Activated naive CD4-positive, alpha-beta T cell treated with anti-CD3 and anti-CD28 coated beads, Interleukin-2, amount 50 U/mL, for 24 hours (primary cell): ENCODE results near the gene OPRM1.
"Not testable (repeated sequence)": the region's sequence is repeated elsewhere in the genome, so short reads cannot be mapped to it uniquely, and the experiment has no call there.

Experiments used
- H3K27ac Mint-ChIP-seq: one replicate; pipeline ENCODE4 v1.8.0; 2021; ENCODE audit warnings: mild to moderate bottlenecking, mixed read lengths
- H3K27me3 Mint-ChIP-seq: one replicate; pipeline ENCODE4 v1.8.0; 2021; ENCODE audit warnings: mixed read lengths
- H3K36me3 Mint-ChIP-seq: one replicate; pipeline ENCODE4 v1.8.0; 2021; ENCODE audit warnings: mixed read lengths
- H3K4me1 Mint-ChIP-seq: one replicate; pipeline ENCODE4 v1.8.0; 2021; ENCODE audit warnings: mixed read lengths
- H3K4me3 Mint-ChIP-seq: one replicate; pipeline ENCODE4 v1.8.0; 2021; ENCODE audit warnings: mild to moderate bottlenecking, mixed read lengths
- H3K9me3 Mint-ChIP-seq: one replicate; pipeline ENCODE4 v1.8.0; 2021; ENCODE audit warnings: mixed read lengths

OPRM1 gene

DNA sequence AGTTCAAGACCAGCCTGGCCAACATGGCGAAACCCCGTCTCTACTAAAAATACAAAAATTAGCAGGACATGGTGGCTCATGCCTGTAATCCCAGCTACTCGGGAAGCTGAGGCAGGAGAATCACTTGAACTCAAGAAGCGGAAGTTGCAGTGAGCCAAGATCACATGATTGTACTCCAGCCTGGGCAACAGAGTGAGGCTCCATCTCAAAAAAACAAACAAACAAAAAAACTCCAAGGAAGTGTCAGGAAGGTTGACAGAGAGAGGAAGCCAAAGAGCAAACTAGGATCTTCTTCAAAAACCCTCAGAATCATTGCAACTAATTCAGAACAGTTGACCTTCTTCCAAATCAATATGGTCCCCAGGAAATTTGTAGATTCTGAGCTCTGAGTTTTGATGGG lies 162.6 kb downstream of the OPRM1 start:
- H3K27me3 Mint-ChIP-seq, H3K4me3 Mint-ChIP-seq, H3K9me3 Mint-ChIP-seq: not testable (repeated sequence)
- Mint-ChIP-seq H3K36me3 (peaks cover 49% of the 10 kb centered on the region), H3K4me1 (peaks cover 82% of the 10 kb centered on the region), H3K27ac (peak overlapping the region; percentile 92)

DNA sequence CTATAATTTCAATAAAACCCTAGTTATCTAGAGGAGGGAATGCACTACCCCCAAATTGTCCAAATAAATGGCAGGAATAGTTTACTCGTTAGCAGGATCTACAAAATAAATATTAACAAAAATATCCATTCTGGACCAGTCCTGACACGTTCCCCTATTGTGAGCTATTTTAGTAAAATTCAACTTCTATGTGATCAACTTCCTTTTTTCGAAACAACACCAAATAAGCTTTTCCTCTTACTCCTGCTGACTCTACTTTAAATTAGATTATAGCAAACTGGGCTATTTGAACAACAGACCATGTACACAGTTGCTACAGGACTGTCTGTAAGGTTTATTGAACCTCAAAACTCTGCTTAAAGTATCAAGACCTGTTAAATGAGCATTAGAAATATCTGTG lies 163.3 kb downstream of the OPRM1 start:
- Mint-ChIP-seq H3K27me3 (no peaks in the 10 kb centered on the region), H3K9me3 (no peaks in the 10 kb centered on the region), H3K36me3 (peaks cover 52% of the 10 kb centered on the region), H3K27ac (peak overlapping the region; percentile 59), H3K4me3 (no peak overlapping the region), H3K4me1 (peaks cover 81% of the 10 kb centered on the region)

DNA sequence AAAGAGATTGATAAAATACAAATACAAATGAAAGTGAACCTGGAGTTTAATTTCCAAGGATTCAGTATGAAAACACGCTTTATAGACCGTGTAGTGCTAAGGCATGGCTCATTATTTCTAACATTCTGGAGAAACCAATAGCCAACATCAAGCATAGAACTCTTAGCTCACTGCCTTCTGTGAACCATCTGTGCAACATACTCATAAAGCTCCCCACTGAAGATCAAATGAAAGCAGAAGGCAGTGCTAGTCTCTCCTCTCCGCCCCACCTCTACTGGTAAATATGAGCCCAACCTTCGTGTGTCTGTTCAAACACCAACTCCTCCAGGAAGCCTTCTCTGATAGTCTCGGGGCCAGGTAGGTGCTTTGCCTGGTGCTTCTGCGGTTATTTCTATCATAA lies 163.9 kb downstream of the OPRM1 start:
- H3K27ac Mint-ChIP-seq: peak overlapping the region; percentile 59
- H3K36me3 Mint-ChIP-seq: peaks cover 58% of the 10 kb centered on the region
- no peaks in the 10 kb centered on the region for H3K27me3 Mint-ChIP-seq
- H3K9me3 Mint-ChIP-seq: no peaks in the 10 kb centered on the region
- peaks cover 81% of the 10 kb centered on the region for H3K4me1 Mint-ChIP-seq
- no peak overlapping the region for H3K4me3 Mint-ChIP-seq

DNA sequence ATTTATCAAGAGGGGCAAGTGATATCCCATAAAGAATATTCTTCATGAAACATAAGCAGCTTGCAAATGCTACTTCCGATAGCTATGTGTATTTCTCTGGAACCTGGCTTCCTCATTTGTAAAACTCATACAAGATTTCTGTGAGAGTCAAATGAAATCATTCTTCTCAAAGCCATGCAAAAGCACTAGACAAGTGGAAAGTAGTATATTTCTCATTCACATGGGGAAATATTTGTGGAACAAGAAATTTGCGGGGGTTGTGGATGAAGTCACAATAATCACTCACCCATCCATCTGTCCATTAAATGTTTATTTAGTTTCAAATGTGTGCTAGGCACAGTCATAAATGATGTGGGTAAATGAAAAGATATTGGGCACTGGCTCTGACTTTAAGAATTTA lies 167.1 kb downstream of the OPRM1 start:
- H3K36me3 Mint-ChIP-seq: peaks cover 57% of the 10 kb centered on the region
- H3K27me3 Mint-ChIP-seq: no peaks in the 10 kb centered on the region
- no peaks in the 10 kb centered on the region for H3K9me3 Mint-ChIP-seq
- H3K4me1 Mint-ChIP-seq: peaks cover 71% of the 10 kb centered on the region
- peak overlapping the region; percentile 46 for H3K27ac Mint-ChIP-seq
- no peak overlapping the region for H3K4me3 Mint-ChIP-seq

DNA sequence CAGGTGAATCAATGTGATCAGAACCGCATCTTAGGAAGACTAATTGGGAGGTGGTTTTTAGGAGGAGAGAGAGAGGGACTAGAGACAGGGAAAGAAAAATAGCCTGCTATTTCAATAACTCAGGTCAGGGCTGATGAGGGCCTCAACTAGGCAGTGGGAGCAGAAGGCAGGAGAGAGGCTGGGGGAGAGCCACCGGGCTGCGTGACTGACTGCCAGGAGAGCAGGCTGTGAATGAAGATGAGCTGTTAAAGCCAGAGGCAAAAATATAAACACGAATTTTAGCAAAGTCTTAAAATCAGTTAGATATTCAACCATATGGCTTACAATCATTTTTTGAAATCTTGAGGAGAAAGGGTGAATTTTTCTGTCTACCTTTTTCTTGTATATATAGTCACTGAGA lies 168.0 kb downstream of the OPRM1 start:
- Mint-ChIP-seq H3K9me3 (no peaks in the 10 kb centered on the region), H3K27me3 (no peaks in the 10 kb centered on the region), H3K36me3 (peaks cover 55% of the 10 kb centered on the region), H3K4me3 (no peak overlapping the region), H3K4me1 (peaks cover 64% of the 10 kb centered on the region), H3K27ac (peak overlapping the region; percentile 30)

DNA sequence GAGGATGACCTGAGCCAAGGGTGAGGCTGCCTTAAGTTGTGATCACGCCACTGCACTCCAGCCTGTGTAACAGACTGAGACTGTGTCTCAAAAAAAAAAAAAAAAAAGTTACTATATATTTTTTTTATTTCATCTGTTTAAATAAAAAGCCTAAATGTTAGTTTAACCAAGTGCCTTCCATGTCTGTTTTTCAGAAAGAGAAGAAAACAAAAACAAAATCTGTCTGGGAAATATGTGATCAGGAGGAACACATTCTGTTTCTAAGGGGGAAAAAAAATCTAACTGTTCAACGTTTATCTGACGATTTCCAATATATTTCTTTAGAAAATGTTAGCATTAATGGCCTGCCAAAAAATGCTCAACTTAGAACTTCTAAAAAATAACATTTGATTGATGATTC lies 170.5 kb downstream of the OPRM1 start:
- Mint-ChIP-seq H3K36me3 (peaks cover 49% of the 10 kb centered on the region), H3K27ac (peak overlapping the region; percentile 7), H3K27me3 (no peaks in the 10 kb centered on the region), H3K4me1 (peaks cover 54% of the 10 kb centered on the region), H3K4me3 (no peak overlapping the region), H3K9me3 (no peaks in the 10 kb centered on the region)

DNA sequence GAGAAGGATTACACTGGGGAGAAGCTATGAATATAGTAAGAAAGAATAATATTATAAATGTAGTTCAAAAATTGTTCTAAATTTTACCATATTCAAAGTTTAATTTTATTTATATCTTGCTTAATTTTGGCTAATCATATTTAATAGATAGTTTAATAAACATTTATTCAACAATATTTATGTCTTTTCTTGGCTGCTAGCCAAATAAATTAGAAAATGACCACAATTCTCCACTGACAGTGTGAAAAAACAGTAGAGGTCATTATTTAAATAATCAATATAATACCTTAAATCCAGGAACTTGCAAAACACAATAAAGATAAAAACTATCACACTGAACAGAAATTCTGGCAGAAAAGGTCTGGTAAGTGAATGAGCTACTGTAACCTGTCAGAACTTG lies 171.6 kb downstream of the OPRM1 start:
- Mint-ChIP-seq H3K36me3 (peaks cover 45% of the 10 kb centered on the region), H3K27me3 (no peaks in the 10 kb centered on the region), H3K4me1 (peaks cover 54% of the 10 kb centered on the region), H3K9me3 (no peaks in the 10 kb centered on the region), H3K4me3 (no peak overlapping the region), H3K27ac (no peak overlapping the region)

DNA sequence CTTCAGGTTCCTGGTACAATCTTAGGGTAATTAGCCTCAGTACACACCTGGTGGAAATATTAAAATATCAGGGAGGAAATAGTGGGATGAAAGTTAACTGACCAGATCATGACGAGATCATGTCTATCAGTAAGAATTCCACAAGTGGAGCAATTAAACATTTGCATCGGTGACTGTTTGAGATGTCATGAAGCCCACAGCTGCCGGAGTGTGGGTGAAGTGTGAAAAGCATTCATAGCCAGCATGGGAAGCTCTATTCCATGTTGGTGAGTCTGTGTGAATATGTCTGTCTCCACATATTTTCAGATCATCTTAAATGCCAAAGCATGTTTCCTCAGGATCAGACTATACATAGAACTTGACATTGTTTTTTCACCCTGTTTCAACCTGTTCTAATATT lies 174.7 kb downstream of the OPRM1 start:
- Mint-ChIP-seq H3K4me1 (peaks cover 56% of the 10 kb centered on the region), H3K36me3 (peaks cover 30% of the 10 kb centered on the region), H3K9me3 (no peaks in the 10 kb centered on the region), H3K27ac (no peak overlapping the region), H3K27me3 (no peaks in the 10 kb centered on the region), H3K4me3 (no peak overlapping the region)

DNA sequence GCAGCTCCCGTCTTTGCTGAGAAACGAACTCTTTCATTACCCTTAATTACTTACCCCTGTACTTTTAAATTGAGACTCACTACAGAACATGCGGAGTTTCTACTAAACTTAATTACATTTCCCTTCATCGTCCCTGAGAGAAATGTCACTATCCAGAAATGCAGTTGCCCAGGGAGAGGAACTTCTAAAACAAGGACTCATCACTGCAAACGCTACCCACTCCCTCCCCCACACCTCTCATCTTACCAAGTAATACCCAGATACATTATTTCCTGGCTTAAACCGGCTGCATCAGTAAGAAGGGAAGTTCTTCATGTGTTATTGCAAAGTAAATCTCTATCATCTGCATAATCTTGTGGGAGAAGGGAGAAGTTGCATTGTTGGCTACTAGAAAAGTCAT lies 179.3 kb downstream of the OPRM1 start:
- peak overlapping the region; percentile 54 for H3K4me3 Mint-ChIP-seq
- H3K27me3 Mint-ChIP-seq: no peaks in the 10 kb centered on the region
- H3K4me1 Mint-ChIP-seq: peaks cover 73% of the 10 kb centered on the region
- no peaks in the 10 kb centered on the region for H3K9me3 Mint-ChIP-seq
- H3K27ac Mint-ChIP-seq: peak overlapping the region; percentile 90
- H3K36me3 Mint-ChIP-seq: peaks cover 31% of the 10 kb centered on the region

DNA sequence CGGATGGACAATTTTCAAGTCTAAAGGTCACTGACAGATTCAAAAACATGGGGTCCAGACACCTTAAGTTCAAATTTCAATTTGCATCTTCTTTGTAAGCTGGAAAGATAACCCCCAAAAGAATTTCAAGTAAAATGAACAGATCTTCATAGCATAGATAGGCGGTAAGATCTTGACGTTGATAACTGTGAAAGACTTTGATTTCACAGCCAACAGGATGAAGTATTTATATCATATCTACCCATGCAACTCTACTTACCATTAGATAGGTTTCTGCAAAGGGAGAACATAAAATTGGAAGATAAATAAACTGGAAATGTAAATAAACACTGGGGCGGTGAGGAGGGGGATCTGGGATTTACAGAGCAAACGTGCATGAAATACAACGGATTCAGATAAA lies 179.7 kb downstream of the OPRM1 start:
- peaks cover 77% of the 10 kb centered on the region for H3K4me1 Mint-ChIP-seq
- H3K36me3 Mint-ChIP-seq: peaks cover 31% of the 10 kb centered on the region
- H3K27me3 Mint-ChIP-seq: no peaks in the 10 kb centered on the region
- no peaks in the 10 kb centered on the region for H3K9me3 Mint-ChIP-seq
- peak overlapping the region; percentile 54 for H3K4me3 Mint-ChIP-seq
- H3K27ac Mint-ChIP-seq: peak overlapping the region; percentile 90

DNA sequence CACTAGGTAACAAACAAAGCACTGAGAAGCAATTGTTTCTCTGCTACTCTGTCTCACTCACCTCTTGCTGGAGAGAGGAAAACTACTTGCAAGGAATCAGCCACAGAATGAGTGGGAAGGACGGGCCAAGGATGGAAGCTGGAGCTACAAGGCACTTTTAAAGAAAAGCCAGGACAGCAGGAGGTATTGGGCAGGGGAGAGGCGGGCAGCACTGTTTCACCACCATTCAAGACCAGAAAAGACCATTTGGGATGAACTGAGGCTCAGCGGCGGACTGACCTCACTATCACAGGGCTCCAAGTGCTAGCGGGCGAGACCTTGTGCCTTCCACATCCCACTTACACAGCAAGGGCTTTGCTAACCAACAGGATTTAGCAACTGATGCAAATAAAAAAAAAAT lies 180.2 kb downstream of the OPRM1 start:
- H3K27me3 Mint-ChIP-seq: no peaks in the 10 kb centered on the region
- H3K4me3 Mint-ChIP-seq: peak overlapping the region; percentile 54
- peaks cover 82% of the 10 kb centered on the region for H3K4me1 Mint-ChIP-seq
- H3K9me3 Mint-ChIP-seq: no peaks in the 10 kb centered on the region
- peak overlapping the region; percentile 90 for H3K27ac Mint-ChIP-seq
- H3K36me3 Mint-ChIP-seq: peaks cover 31% of the 10 kb centered on the region

DNA sequence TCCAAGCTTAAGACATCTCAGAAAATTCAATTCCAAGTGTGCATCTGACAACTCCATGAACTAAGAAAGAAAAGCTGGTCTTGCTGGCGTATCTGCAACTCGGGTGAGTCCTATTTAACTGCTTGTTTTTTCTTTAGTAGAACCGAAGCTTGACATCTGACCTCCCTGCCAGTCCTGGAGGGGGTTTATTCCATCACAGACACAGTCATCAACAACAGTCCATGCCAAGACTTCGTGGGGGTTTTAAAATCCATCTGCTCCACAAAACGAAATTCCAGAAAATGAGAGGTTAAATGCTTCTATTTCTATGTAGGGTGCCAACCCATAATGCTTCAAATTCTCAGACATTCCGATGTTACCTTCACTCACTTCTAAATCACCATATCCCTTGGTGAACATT lies 183.7 kb downstream of the OPRM1 start:
- Mint-ChIP-seq H3K9me3 (no peaks in the 10 kb centered on the region), H3K4me1 (peaks cover 86% of the 10 kb centered on the region), H3K27ac (peak overlapping the region; percentile 66), H3K27me3 (no peaks in the 10 kb centered on the region), H3K36me3 (peaks cover 36% of the 10 kb centered on the region), H3K4me3 (peak overlapping the region; percentile 5)

DNA sequence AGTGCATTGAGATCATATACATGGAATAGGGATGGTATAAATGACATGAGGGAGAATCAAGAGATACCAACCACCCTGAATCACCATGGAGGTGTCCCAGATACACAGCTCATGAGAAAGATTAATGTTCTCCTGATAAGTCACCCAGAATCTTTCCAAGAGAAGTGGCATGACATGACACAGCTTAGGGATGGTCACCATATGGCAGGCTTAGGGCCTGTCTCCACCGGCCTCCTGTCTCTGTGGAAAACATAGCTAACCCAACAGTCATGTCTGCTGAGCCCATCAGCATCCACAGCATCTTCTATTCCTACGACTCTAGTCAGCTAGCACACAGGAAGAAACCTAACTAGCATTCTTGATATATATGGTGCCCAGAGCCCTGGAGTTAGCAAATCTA lies 184.3 kb downstream of the OPRM1 start:
- Mint-ChIP-seq H3K9me3 (no peaks in the 10 kb centered on the region), H3K36me3 (peaks cover 32% of the 10 kb centered on the region), H3K27me3 (no peaks in the 10 kb centered on the region), H3K4me3 (peak overlapping the region; percentile 5), H3K4me1 (peaks cover 86% of the 10 kb centered on the region), H3K27ac (peak overlapping the region; percentile 66)

DNA sequence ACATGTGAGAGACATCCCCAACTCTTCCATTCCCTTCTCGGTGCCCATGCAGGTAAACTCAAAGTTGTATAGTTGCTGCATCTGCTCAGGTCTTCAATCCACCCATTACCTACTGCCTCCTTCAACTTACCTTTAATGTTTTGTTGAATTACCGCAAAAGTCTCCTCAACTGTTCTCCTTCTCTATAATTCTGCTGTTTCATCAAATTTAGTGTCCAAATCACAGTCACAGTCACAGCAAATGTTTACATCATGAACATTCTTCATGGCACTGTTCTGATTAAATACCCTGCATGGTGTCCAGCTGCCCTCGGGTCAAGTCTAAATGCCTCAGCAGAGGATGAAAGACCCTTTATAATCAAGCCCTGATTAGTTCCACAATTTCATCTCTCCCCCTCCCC lies 187.4 kb downstream of the OPRM1 start:
- H3K27me3 Mint-ChIP-seq: no peaks in the 10 kb centered on the region
- no peak overlapping the region for H3K4me3 Mint-ChIP-seq
- H3K36me3 Mint-ChIP-seq: peaks cover 34% of the 10 kb centered on the region
- H3K9me3 Mint-ChIP-seq: no peaks in the 10 kb centered on the region
- H3K4me1 Mint-ChIP-seq: peaks cover 86% of the 10 kb centered on the region
- peak overlapping the region; percentile 93 for H3K27ac Mint-ChIP-seq

DNA sequence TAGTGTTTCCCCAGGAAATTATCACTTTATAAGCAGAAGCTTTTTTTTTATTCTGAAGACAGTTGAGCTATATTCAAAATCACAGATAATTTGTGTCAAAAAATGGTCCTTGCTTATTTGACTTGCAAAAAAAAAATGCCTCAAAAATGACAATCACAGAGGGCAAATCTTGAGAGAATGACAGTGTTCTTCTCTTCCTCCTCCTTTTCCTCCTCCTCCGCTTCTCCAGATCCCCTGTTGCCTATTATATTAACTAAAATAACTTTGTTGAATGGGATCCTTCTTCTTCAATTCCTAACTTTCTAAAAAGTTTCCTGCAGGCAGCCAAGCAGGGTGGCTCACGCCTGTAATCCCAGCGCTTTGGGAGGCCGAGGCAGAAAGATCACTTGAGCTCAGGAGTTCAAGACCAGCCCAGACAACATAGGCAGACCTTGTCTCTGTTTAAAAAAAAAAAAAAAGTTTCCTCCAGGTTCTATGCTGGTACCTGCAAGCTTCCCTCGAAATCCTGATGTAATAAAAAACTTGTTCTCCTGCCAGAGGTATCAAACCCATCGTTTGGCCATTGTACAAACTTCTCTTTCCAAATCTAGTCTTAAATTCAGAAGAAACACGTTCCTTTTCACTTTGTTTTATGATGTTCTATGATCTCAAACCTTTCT lies 189.0 kb downstream of the OPRM1 start:
- peak overlapping the region; percentile 39 for H3K4me3 Mint-ChIP-seq
- peaks cover 88% of the 10 kb centered on the region for H3K4me1 Mint-ChIP-seq
- H3K27me3 Mint-ChIP-seq: no peaks in the 10 kb centered on the region
- peaks cover 23% of the 10 kb centered on the region for H3K36me3 Mint-ChIP-seq
- peak overlapping the region; percentile 71 for H3K27ac Mint-ChIP-seq
- no peaks in the 10 kb centered on the region for H3K9me3 Mint-ChIP-seq

DNA sequence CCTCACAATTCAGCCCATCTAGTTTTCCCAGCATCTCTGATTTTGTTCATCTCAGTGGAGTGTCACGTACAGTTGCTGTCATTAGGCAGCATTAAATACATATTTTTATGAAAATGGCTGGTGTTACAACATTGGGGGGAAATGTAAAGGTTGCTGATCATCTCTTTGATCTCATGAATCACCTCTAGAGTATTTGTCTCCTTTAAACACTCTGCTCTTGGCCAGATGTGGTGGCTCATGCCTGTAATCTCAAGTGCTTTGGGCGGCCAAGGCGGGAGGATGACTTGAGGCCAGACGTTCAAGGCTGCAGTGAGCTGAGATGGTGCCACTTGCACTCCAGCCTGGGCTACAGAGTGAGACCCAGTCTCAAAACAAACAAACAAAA lies 189.5 kb downstream of the OPRM1 start:
- Mint-ChIP-seq H3K27me3 (no peaks in the 10 kb centered on the region), H3K27ac (peak overlapping the region; percentile 71), H3K4me1 (peaks cover 88% of the 10 kb centered on the region), H3K36me3 (peaks cover 22% of the 10 kb centered on the region), H3K9me3 (no peaks in the 10 kb centered on the region), H3K4me3 (peak overlapping the region; percentile 39)

DNA sequence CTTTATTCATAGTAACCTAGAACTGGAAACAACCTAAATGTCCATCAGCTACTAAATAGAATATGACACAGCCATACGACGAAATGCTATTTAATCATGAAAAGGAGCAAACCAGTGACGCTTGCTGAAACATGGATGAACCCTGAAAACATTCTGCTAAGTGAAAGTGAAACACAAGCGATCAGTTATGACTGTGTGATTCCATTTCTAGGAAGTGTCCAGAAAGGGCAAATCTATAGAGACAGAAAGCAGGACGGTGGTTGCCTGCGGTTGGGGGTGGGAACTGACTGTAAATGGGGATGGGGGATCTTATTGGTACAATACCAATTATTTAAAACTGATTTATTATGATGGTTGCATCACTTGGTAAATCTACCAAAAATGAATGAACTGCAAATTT lies 190.7 kb downstream of the OPRM1 start:
- Mint-ChIP-seq H3K27me3 (no peaks in the 10 kb centered on the region), H3K9me3 (no peaks in the 10 kb centered on the region), H3K4me3 (peak overlapping the region; percentile 83), H3K36me3 (peaks cover 23% of the 10 kb centered on the region), H3K27ac (peak overlapping the region; percentile 96), H3K4me1 (peaks cover 88% of the 10 kb centered on the region)
